Immature natural killer cell (primary cell): Measurements from ENCODE around the gene TRIM28. TPM values are rescaled to one million over a fixed set of nuclear protein-coding genes. Genes with fewer than 3 reads are reported as not detected.

Source experiments
- polyA plus RNA-seq, 3 donors: library from polyadenylated mRNA; unstranded; fragments of 300-500 nt; fragmentation: Illumina TruSeq; gene quantifications; one replicate each; pipeline ENCODE4 v1.2.3, GENCODE V29; 2021

The TRIM28 gene
- polyA plus RNA-seq, 3 donors from 2014 or later, result 34.3 to 36.3 (median 35.7) TPM

Other genes starting within 250 kb of the TRIM28 start
- 100 to 1,000 TPM in 1 of 3 donors, 10 to 100 TPM in 2; 76.5 to 113 (median 91.6) TPM for gene ERVK3-1, start 238.7 kb upstream of the TRIM28 start, polyA plus RNA-seq
- 1 to 10 TPM in 2 of 3 donors, under 1 TPM in 1; 0.90 to 3.0 (median 2.1) TPM for gene ZSCAN22, start 217.1 kb upstream of the TRIM28 start, polyA plus RNA-seq
- gene A1BG, start 190.6 kb upstream of the TRIM28 start, polyA plus RNA-seq, result 10 to 100 TPM; 14.4 to 33.4 (median 32.4) TPM
- under 1 TPM; 0.40 to 0.91 (median 0.62) TPM for gene ZNF497, start 181.3 kb upstream of the TRIM28 start, polyA plus RNA-seq
- 1 to 10 TPM; 1.2 to 3.6 (median 1.4) TPM for gene ZNF837, start 163.0 kb upstream of the TRIM28 start, polyA plus RNA-seq
- gene RPS5, start 156.8 kb upstream of the TRIM28 start, polyA plus RNA-seq, result 1,000 to 10,000 TPM in 1 of 3 donors, 100 to 1,000 TPM in 2; 558 to 1,355 (median 731) TPM
- not detected for gene RNF225, start 148.4 kb upstream of the TRIM28 start, polyA plus RNA-seq
- 10 to 100 TPM in 1 of 3 donors, 1 to 10 TPM in 2; 3.4 to 12.2 (median 4.4) TPM for gene ZNF584, start 135.4 kb upstream of the TRIM28 start, polyA plus RNA-seq
- 1 to 10 TPM in 1 of 3 donors, under 1 TPM in 1, not detected in 1; 0.60 to 1.2 TPM for gene ZNF132, start 103.9 kb upstream of the TRIM28 start, polyA plus RNA-seq
- 1 to 10 TPM in 2 of 3 donors, not detected in 1; 1.1 to 2.0 TPM for gene ZNF324B, start 92.4 kb upstream of the TRIM28 start, polyA plus RNA-seq
- gene ZNF324, start 77.0 kb upstream of the TRIM28 start, polyA plus RNA-seq, result 10 to 100 TPM in 2 of 3 donors, 1 to 10 TPM in 1; 5.8 to 13.8 (median 11.4) TPM
- gene ZNF446, start 67.7 kb upstream of the TRIM28 start, polyA plus RNA-seq, result 1 to 10 TPM; 2.3 to 3.6 (median 2.5) TPM
- gene SLC27A5, start 32.1 kb upstream of the TRIM28 start, polyA plus RNA-seq, result 10 to 100 TPM in 2 of 3 donors, 1 to 10 TPM in 1; 7.6 to 23.7 (median 14.8) TPM
- gene ZBTB45, start 24.3 kb upstream of the TRIM28 start, polyA plus RNA-seq, result 1 to 10 TPM; 2.8 to 7.2 (median 3.4) TPM
- gene CHMP2A, start 11.0 kb downstream of the TRIM28 start, polyA plus RNA-seq, result 100 to 1,000 TPM; 210 to 265 (median 231) TPM
- 10 to 100 TPM; 10.8 to 18.5 (median 15.5) TPM for gene UBE2M, start 14.5 kb downstream of the TRIM28 start, polyA plus RNA-seq
- 10 to 100 TPM in 1 of 3 donors, 1 to 10 TPM in 2; 3.2 to 10.4 (median 7.1) TPM for gene MZF1, start 29.3 kb downstream of the TRIM28 start, polyA plus RNA-seq